SKM-1 treated with dmso at 0.1 percent for 144 hours (cell line): ENCODE results near the gene ARF3.
"Not testable (repeated sequence)": the region's sequence is repeated elsewhere in the genome, so short reads cannot be mapped to it uniquely, and the experiment has no call there.

Source experiments
- DNase-seq: peaks from one replicate; lab custom pipeline; 2025; ENCODE audit not compliant: unreplicated experiment; lab: John Stamatoyannopoulos, UW

ARF3 gene

DNA sequence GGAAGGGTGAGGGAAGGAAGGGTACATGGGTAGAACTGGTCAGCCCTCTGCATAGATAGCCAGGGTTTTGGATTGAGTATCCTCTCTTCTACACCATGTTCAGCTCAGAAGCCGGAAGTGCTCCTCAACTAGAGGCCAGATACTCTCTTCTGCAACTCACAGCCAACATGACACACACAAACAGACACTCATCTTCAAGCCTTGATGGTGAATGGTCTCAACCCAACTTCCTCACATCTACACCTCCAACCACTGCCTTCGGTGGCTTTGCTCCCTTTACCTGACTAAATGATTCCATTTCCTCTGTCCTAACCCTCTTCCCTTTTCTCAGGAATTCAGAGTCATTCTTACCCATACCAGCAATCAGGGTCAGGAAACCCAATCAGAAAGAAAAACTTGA is 24.4 kb downstream of the ARF3 start:
- no peak for DNase-seq

DNA sequence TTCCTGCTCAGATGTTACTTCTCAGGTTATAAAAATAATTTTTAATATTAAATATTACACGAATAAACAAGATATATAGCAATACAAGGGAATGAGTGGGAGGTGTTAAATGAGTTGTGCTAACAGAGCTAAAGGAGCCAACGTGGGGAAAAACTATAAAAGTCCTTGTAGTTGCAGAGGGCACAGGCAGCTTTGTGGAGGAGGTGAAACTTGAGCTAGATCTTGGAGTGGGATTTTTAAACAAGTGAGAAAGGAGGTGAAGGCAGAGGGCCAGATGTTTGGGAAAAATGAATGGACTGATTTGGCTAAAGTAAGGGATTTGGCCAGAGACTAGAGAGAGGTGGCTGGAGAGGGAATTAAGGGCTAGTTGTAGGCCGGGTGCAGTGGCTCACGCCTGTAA is 26.8 kb downstream of the ARF3 start:
- DNase-seq: no peak

DNA sequence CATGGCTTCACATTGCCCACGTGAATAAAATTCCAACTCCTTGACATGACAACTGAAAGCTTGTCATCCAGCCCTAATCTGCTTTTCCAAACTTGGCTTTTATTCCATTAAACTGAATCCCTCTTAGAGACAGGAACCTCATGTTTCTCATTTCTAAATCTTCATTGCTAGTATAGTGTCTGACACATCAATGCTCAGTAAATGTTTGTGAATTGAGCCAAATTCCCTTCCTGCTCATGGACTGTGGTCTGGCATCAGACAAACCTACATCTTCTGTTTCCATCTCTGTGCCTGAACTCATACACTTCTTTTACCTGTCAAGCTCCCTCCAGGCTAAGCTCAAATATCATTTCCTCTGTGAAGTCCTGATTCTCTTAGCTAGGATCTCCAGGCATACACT is 27.7 kb downstream of the ARF3 start:
- no peak for DNase-seq

DNA sequence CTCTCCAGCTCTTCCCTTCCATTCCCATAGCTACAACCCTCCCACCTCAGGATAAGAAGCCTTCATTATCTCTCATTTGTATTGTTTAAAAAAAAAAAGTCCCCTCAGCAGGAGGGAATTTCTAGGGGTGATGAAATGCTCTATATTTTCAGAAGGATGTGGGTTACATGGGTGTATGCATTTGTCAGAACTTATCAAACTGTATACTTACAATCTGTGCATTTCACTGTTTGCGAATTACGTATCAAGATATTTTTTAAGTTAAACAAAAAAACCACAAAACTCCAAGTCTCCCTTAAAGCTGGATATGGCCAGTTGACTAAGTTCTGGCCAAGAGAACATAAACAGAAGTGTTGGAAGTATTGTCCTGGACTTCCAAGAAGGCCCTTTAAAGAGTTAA is 30.0 kb downstream of the ARF3 start:
- no peak for DNase-seq

DNA sequence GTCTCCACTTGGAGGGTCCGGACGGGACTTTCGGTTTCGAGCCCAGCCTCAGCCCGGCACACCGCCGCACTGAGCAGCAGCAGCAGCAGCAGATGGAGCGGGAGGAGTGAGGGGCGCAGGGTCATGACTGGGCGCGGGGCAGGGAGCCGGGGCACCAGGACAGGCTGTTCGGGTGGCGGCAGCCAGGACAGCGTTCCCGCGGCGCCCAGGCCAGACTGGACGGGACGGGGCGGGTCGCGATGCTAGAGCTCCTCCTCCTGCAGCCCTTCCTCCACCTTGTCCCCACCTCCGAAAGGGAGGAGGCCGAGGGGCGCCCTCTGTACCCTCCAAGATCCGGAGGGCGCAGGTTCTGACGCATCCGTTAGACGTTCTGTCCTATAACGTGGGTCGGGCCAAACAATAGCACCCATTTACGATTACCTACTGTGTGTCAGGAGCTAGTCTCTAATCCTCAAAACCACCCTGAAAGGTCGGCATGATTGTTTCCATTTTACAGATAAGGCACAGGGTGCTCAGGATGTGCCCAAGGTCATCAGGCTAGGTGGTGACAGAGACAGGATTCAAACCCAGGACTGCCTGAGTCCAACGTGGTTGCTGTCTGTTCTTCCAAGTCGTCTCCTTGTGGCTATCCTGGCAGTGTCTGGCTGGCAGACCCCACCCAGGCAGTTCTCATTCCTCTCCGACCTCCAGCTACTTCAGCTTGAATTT is 31.8 kb downstream of the ARF3 start, which contains the start of gene FKBP11:
Gene FKBP11 (minus strand): TSS at position 189 of the 708 bp plus-strand sequence. CDS start 64 bp downstream, at position 125.
- DNase-seq: no peak

DNA sequence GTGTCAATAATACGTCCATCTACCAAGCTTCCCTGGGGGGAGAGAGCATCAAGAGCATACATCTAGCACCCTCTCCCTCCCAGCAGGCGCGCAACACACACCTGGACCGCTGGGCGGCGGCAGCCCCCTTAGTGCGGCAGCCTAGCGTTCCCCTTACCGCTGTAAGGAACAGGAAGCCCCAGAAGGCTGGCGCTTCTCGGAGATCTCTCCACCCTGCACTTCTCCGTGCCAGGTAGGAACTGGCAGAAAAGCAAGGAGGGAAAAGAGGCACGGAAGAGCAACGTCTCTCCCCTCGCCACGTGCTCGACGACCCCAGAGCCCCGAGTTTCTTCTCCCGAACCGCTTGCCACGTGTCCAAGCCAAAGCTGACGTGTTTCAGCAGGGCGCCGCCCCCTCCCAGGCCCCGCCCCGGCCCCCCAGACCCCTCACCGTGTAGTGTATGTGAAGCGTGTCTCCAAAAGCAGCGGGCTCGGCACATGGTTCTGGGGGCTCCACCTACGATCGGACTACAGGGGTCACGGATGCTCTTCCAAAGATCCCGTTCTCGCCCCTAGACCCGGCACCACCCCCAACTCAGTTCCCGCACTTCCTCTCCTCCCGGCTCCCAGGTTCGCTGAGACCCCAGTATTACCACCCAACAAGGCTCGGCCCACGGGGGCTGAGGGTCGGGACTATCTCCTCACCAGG is 32.5 kb downstream of the ARF3 start:
- no peak for DNase-seq

DNA sequence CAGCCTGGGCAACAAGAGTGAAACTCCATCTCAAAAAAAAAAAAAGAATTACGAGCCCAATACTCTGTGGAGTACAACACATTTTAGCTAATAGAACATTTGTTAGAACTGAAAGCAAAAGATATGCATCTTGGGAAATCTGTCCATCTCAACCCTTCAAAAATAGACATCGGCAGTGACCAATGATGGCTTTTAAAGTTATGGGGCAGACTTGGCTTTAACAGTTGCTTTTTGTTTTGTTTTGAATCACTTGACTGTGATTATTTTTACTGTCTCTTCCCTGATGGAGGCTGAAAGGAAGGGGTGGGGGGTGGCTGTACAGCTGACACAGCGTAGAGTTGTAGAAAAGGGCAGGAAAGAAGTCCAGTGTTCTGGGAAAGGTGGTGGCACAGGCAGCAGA is 34.2 kb downstream of the ARF3 start:
- DNase-seq: no peak

DNA sequence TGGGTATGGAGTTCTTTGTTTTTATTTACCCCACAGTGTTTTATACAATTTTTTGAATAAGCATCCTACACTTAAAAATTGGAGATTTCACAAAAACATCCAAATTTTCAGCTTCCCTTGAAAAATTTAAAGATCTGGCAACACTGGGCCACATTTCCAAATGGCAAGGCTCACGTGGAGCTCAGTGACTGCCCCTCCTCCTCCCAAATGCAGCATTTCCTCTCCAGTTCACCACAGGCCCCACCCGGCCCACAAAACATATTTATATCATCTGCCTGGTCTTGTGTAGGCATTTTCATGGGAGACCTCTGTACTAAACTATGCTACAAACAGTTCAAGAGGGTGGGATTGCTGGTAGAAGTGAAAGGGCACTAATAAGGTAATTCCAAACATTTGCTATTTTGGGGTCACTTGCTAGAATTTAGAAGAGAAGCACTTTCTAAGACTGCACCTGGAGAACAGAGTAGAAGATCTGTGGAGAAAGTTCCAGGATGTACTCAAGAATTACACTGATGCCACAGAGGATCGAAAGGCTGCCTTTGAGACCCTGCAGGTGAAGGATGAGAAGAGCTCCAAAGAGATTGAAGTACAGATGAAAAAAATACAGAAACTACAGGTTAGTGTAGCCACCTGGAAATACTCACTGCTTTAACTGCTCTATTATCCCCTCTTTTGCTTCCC is 39.3 kb downstream of the ARF3 start:
- no peak for DNase-seq

DNA sequence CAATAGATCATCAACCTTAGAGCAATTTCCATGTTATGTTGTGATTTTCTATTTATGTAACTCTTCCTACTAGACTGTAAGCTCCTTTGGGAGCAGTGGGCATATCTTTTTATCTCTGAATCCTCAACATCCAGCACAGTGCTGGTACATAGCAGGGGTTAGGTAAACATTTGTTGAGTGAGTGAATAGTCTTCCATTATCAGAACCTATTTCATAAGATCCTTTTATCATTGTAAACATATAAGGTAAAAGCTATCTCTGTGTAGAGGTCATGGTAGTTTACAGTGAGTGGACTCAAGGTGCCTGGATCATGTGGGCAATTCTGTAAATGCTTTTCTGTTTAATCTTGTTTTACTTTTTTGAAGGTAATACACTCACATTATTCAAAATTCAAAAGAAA is 47.1 kb downstream of the ARF3 start:
- no peak for DNase-seq

DNA sequence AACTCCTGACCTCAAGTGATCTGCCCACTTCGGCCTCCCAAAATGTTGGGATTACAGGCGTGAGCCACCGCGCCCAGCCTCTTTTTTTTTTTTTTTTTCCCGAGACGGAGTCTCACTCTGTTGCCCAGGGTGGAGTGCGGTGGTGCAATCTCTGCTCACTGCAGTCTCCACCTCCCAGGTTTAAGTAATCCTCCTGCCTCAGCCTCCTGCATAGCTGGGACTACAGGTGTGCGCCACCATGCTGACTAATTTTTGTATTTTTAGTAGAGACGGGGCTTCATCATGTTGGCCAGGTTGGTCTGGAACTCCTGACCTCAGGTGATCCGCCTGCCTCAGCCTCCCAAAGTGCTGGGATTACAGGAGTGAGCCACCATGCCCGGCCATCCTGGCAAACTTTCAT is 47.6 kb downstream of the ARF3 start:
- DNase-seq: not testable (repeated sequence)

DNA sequence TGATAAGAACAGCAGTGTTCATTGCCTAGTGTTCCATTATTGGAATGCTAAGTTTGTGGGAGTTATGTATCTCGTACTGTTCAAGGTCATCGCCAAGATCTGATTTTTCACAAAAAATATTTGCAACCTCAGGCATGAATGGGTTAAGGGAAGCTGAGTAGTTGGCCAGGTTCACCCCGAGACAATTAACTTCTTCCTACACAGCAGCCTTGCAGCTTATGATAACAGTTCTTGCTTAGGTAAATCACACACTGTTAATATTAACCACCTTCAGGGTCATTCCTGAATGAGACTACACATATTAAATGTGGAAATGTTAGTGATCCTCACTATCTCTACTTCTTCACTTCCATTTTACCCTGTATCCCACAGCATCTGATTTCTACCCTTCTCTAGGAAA is 50.0 kb downstream of the ARF3 start:
- DNase-seq: no peak

DNA sequence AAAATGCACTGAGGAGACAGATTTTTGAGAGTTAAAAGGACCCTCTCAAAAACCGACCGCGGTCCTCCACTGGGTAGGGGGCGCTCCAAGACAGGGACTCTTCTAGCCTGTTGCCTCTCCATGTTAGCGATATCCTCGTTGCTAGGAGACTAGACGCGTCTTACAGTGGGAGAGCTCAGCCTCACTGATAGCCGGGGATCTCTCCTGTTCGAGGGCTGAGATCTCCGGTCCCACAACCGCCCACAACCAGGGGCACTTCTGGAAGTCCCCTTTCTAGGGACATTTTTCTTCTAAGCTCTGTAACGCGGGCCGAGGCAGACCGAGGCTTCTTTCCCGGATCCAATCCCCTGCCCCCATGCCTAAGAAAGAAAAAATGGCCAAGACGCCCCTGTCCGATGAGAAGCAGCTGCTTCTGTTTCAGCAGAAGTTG is 53.3 kb downstream of the ARF3 start:
- DNase-seq: peak; percentile 57

DNA sequence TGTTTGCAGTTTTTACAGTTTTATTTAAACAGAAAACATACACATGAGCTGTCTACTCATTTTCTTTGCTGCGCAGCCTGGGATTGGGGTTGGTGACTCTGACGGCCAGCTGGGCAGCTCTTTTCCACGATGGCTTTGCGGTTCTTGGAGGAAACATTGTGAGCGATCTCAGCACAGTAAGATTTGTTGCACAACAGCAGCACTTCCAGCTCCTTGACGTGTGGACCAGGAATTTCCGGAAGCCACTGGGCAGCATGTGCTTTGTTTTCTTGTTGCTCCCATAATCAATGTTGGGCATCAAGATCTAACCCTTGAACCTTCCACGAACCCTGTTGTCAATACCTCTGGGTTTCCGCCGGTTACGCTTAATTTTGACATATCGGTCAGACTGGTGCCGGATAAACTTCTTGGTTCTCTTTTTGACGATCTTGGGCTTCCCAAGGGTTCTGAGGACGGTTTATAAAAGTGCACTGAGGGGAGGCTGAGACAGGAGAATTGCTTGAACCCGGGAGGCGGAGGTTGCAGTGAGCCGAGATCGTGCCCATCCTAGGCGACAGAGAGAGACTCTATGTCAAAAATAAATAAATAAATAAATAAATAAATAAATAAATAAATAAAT is 53.8 kb downstream of the ARF3 start:
- DNase-seq: no peak

DNA sequence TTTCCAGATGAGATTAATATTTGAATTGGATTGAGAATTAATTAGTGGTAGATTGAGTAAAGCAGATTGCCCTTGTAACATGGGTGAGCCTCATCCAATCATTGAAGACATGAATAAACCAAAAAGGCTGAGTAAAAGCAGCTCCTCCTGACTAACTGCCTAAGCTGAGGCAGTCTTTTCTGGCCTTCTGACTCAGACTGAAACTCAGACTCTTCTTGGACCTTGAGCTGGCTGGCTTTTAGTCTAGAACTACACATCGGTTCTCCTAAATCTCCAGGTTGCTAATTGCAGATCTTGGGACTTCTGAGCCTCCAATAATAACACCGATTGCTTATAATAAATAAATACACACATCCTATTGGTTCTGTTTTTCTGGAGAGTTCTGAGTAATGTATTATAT is 56.0 kb downstream of the ARF3 start:
- DNase-seq: no peak

DNA sequence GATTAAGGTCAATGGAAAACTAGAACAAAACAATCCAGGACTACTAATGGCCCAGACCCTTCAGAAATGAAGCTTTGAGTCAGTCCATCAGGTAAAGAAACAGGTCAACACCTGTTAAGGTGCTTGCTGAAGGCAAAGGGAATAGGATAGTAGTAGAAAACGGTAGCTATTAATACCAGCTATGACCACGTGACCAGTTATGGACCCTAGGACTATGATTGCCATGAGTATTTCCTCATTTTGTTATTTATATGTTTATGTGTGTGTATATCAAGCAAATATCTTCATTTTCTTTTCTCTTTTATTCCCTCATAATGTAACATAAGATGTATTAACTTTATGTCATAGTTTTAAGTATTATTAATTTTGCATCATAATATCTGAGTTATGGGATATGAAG is 57.6 kb downstream of the ARF3 start:
- no peak for DNase-seq

DNA sequence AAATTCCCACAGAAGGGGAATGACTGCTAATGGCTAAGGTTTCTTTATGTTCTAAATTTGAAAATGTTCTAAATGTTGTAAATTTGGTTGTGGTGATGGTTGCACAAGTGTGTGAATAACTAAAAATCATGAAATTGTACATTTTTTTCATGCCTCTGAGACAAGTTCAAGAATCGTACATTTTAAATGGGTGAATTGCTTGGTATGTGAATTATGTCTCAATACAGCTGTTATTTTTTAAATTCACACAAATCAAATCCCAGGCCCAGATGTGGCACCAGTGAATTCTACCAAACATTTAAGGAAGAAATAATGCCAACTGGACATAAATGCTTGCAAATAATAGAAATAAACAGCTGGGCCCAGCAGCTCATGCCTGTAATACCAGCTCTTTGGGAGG is 63.0 kb downstream of the ARF3 start:
- no peak for DNase-seq

DNA sequence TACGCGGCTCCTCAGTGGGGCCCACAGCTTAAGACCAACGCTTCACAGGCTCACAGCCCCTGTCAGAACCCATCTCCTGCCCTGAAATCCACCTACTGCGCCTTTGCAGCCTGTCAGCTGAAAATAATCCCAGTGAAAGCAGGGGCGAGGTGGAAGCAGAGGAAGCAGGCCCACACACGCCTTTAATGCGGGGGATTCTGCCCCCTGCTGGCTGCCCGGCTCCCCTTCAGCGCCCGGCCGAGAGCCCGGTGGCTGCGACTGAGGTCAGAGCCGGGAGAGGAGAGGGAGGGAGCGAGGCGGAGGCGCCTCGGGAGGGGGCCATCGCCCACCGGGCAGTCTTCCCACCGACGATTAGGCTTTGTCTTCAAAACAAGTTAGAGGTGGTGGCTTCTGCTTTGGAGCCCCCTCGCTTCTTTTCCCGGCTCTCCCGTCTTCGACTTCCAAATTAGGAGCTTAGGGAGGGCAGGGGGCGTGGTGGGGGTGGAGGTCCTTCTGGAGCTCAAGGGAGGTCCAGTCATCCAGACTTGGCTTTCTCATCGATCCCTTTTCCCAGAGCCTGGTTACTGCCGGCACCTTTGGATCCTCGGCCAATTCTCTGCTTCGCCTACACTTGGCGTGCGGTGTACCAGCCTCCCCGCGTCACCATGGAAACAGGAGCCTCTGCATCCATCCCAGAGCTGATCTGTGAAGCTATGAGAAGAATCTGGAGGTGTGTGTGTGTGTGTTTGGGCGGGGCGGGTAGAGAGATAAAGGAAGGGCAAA is 66.4 kb downstream of the ARF3 start:
- DNase-seq: peak; percentile 36

DNA sequence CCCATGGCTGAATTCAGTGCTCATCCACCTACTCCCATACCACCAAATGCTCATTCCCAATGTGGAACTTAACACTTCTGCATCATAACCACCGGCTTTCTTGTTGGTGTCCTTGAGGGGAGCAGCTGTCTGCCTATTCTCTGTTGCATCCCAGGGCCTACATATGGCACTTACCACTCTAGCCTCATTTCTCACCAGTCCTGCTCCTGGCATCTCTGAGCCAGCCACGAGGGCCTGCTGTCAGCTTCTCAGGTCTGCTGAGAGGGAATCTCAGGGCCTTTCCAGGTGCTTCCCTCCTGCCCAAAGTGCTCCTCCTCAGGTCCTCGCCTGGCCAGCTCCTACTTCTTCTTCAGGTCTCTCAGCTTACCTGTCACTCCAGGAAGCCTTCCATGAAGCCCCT is 67.6 kb downstream of the ARF3 start:
- no peak for DNase-seq
